Mesenchymal stem cell (in vitro differentiated cells and primary cell): ENCODE data around the gene DYNC1H1.

Source experiments
- DNase-seq: peaks from one replicate; pipeline ENCODE4 v3.0.0-alpha.2; 2013
- H2AFZ ChIP-seq: one replicate; pipeline ENCODE4 v1.6.1; 2013; ENCODE audit warnings: low read depth, mild to moderate bottlenecking, control low read depth, inconsistent platforms, low read length, moderate library complexity
- H2AK5ac ChIP-seq: 2 replicates; pipeline ENCODE4 v1.6.1; 2013; ENCODE audit warnings: low read length, moderate library complexity, mild to moderate bottlenecking, inconsistent platforms; ENCODE audit not compliant: severe bottlenecking
- H2BK120ac ChIP-seq: one replicate; pipeline ENCODE4 v1.6.1; 2013; ENCODE audit warnings: low read depth, mild to moderate bottlenecking, inconsistent platforms, low read length, moderate library complexity
- H2BK12ac ChIP-seq, 2 experiments: one replicate each; pipeline ENCODE4 v1.6.1; 2013; ENCODE audit warnings: inconsistent platforms in 2 of 2, low read length in 2 of 2, mild to moderate bottlenecking in 2 of 2, moderate library complexity in 2 of 2, control low read depth in 1 of 2
- H2BK15ac ChIP-seq: one replicate; pipeline ENCODE4 v1.6.1; 2013; ENCODE audit warnings: mild to moderate bottlenecking, low read depth, inconsistent platforms; ENCODE audit not compliant: poor library complexity, severe bottlenecking
- H2BK5ac ChIP-seq: 2 replicates; pipeline ENCODE4 v1.6.1; 2013; ENCODE audit warnings: low read depth, mild to moderate bottlenecking, low read length, control low read depth, inconsistent platforms; ENCODE audit not compliant: poor library complexity, severe bottlenecking
- H3K14ac ChIP-seq, 2 experiments: one replicate each; pipeline ENCODE4 v1.6.1; 2013; ENCODE audit warnings: inconsistent platforms in 2 of 2, low read length in 2 of 2, control low read depth in 1 of 2, mild to moderate bottlenecking in 1 of 2, moderate library complexity in 1 of 2
- H3K18ac ChIP-seq, 2 experiments: one replicate each; pipeline ENCODE4 v1.6.1; 2013; ENCODE audit warnings: inconsistent platforms in 2 of 2, low read length in 2 of 2, control low read depth in 1 of 2, low read depth in 1 of 2, mild to moderate bottlenecking in 1 of 2
- H3K23ac ChIP-seq, 2 experiments: one replicate each; pipeline ENCODE4 v1.6.1; 2013; ENCODE audit warnings: inconsistent platforms in 2 of 2, low read length in 2 of 2, mild to moderate bottlenecking in 2 of 2, moderate library complexity in 2 of 2, control low read depth in 1 of 2
- H3K27ac ChIP-seq: 2 replicates; pipeline ENCODE4 v1.5.1; 2013; ENCODE audit warnings: mild to moderate bottlenecking, moderate library complexity, low read length, control low read depth, inconsistent platforms; ENCODE audit not compliant: poor library complexity, severe bottlenecking
- H3K27me3 ChIP-seq, 2 experiments: 2 replicates each; pipeline versions ENCODE4 v1.6.1 to v1.7.0; 2013; ENCODE audit warnings: low read length in 2 of 2, mild to moderate bottlenecking in 2 of 2, moderate library complexity in 2 of 2, control low read depth in 1 of 2, inconsistent platforms in 1 of 2; ENCODE audit not compliant: control insufficient read depth in 1 of 2, insufficient read depth in 1 of 2
- H3K36me3 ChIP-seq, 2 experiments: 2 replicates each; pipeline versions ENCODE4 v1.6.1 to v1.7.0; 2013; ENCODE audit warnings: low read length in 2 of 2, control low read depth in 1 of 2, inconsistent platforms in 1 of 2, low read depth in 1 of 2, mild to moderate bottlenecking in 1 of 2; ENCODE audit not compliant: insufficient read depth in 2 of 2, control insufficient read depth in 1 of 2
- H3K4ac ChIP-seq, 2 experiments: one replicate each; pipeline ENCODE4 v1.6.1; 2013; ENCODE audit warnings: inconsistent platforms in 2 of 2, low read length in 2 of 2, mild to moderate bottlenecking in 2 of 2, moderate library complexity in 2 of 2, control low read depth in 1 of 2, low read depth in 1 of 2
- H3K4me1 ChIP-seq: 2 replicates; pipeline ENCODE4 v1.6.1; 2013; ENCODE audit warnings: low read depth, low read length, control low read depth; ENCODE audit not compliant: control insufficient read depth, insufficient read depth
- H3K4me2 ChIP-seq: 2 replicates; pipeline ENCODE4 v1.6.1; 2013; ENCODE audit warnings: low read length, mild to moderate bottlenecking, inconsistent platforms; ENCODE audit not compliant: poor library complexity, severe bottlenecking
- H3K4me3 ChIP-seq, 2 experiments: 2 replicates each; pipeline versions ENCODE4 v1.5.1 to v1.7.0; 2013; ENCODE audit warnings: low read length in 2 of 2, mild to moderate bottlenecking in 2 of 2, control low read depth in 1 of 2, low read depth in 1 of 2; ENCODE audit not compliant: insufficient read depth in 1 of 2
- H3K79me1 ChIP-seq: replicated peaks from 2 replicates; pipeline ENCODE4 v1.6.1; 2013; ENCODE audit warnings: mild to moderate bottlenecking, control low read depth, low read length, inconsistent platforms; ENCODE audit not compliant: poor library complexity, severe bottlenecking
- H3K9ac ChIP-seq: 2 replicates; pipeline ENCODE4 v1.7.0; 2013; ENCODE audit warnings: mild to moderate bottlenecking, low read length, moderate library complexity
- H3K9me3 ChIP-seq: 2 replicates; pipeline ENCODE4 v1.7.0; 2013; ENCODE audit warnings: mild to moderate bottlenecking, low read length; ENCODE audit not compliant: control insufficient read depth
- H4K8ac ChIP-seq: one replicate; pipeline ENCODE4 v1.6.1; 2013; ENCODE audit warnings: inconsistent platforms, mild to moderate bottlenecking, low read length, moderate library complexity
- H4K91ac ChIP-seq: one replicate; pipeline ENCODE4 v1.6.1; 2013; ENCODE audit warnings: mild to moderate bottlenecking, low read length, inconsistent platforms
- WGBS: methylation state at CpG from one replicate; pipeline ENCODE4 v1.1.7; 2013; ENCODE audit warnings: mixed read lengths; 5-methylcytosine and 5-hydroxymethylcytosine counted together

Gene DYNC1H1

DNA sequence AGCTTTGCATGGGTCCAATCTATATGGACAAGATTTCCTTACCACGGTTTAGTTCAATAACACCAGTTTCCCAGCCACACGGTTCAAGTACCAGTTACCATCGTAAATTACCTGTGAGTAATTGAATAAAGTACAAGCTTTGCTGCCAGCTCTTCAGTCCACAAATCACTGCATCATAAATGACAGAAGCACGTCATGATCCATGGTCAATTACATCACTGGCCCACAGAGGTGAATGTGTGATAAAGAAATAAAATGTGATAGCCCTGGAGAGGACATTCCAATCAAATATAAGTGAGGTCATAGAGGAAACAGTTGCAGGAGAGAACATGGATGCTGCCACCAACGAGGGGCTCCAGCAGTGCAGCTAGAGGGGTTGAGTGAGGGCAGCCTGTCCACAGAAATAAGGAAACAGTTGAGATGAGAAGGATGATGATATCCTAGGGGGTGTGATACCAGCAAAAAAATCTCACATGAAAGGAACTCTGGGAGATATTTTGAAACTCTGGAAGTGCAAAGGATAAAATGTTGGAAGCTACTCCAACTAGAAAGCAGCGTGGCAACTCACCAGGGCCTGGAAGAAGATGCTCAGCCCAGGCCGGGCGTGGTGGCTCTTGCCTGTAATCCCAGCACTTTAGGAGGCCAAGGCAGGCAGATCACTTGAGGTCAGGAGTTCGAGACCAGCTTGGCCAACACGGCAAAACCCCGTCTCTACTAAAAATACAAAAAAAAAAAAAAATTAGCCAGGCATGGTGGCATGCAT lies 5.8 kb upstream of the DYNC1H1 start:
- 87% methylated on average over 8 of the region's 11 CpGs for WGBS
- DNase-seq, result no peak

DNA sequence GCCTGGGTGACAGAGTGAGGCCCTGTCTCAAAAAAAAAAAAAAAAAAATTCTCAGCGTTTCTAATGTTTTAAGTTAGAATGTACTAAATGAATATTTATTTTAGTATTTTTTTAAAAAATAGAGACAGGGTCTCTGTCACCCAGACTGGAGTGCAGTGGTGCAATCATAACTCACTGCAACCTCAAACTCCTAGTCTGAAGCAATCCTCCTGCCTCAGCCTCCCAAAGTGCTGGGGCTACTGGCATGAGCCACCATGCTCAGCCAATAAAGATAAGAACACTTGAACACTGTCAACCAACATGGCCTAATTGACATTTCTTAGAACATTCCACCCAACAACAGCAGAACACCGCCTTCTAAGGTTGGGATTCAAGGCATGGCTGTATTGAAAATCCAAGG lies 5.1 kb upstream of the DYNC1H1 start:
- peak; percentile 63 for DNase-seq
- no CpG with 5 or more reads among the region's 2 CpGs for WGBS
- H3K79me1 ChIP-seq, result peaks cover 9% of the 10 kb centered on the region

More for the DNA sequence above, 5.8 kb upstream of the DYNC1H1 start:
- Histone ChIP-seq H2BK120ac (no peak overlapping the region), H3K27ac (no peak overlapping the region), H4K91ac (no peak overlapping the region), H3K27me3 (no peaks in the 10 kb centered on the region), H3K18ac (no peak overlapping the region), H3K9me3 (no peaks in the 10 kb centered on the region), H3K4me1 (peaks cover 12% of the 10 kb centered on the region), H3K14ac (no peak overlapping the region), H2AFZ (no peak overlapping the region), H3K4me3 (no peak overlapping the region), H3K4me2 (no peak overlapping the region), H3K9ac (peak overlapping the region; percentile 32), H2AK5ac (no peak overlapping the region), H2BK15ac (no peak overlapping the region), H3K23ac (no peak overlapping the region), H3K79me1 (peaks cover 6% of the 10 kb centered on the region), H2BK12ac (no peak overlapping the region), H2BK5ac (no peak overlapping the region), H3K4ac (no peak overlapping the region), H4K8ac (no peak overlapping the region), H3K36me3 (peaks cover 0 to 2% of the 10 kb centered on the region in 2 experiments)

DNA sequence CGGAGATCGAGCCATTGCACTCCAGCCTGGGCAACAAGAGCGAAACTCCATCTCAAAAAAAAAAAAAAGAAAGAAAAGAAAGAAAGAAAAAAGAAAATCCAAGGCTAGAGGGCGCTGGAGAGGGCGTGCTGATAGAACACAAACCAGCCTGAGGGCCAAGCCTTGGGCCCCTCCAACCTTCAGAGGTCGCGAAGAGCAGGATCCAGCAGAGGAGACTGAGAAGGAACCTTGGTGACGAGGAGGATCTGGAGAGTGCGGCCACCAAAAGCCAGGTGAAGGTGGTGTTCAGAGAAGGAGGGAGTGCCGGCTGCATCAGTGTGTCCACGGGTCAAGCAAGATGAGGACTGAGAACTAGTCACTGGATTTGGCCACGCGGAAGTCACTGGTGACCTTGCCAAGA lies 4.1 kb upstream of the DYNC1H1 start:
- Histone ChIP-seq H3K23ac (no peak overlapping the region), H2BK12ac (peak overlapping the region in 1 of 2 experiments; percentile 17), H4K91ac (no peak overlapping the region), H3K9ac (peak overlapping the region; percentile 14), H3K4me2 (no peak overlapping the region), H3K79me1 (peaks cover 9% of the 10 kb centered on the region), H3K36me3 (peaks cover 0 to 2% of the 10 kb centered on the region in 2 experiments), H2BK120ac (no peak overlapping the region), H3K18ac (no peak overlapping the region), H3K4ac (no peak overlapping the region), H2BK15ac (no peak overlapping the region), H3K27me3 (no peaks in the 10 kb centered on the region), H3K9me3 (no peaks in the 10 kb centered on the region), H2AK5ac (no peak overlapping the region), H4K8ac (no peak overlapping the region), H3K14ac (no peak overlapping the region), H3K4me3 (no peak overlapping the region), H2AFZ (no peak overlapping the region), H3K4me1 (peaks cover 17% of the 10 kb centered on the region), H2BK5ac (no peak overlapping the region), H3K27ac (no peak overlapping the region)
- peak; percentile 47 for DNase-seq
- 65% methylated on average over 12 of the region's 13 CpGs for WGBS

More for the DNA sequence above, 5.1 kb upstream of the DYNC1H1 start:
- no peak overlapping the region for H2BK120ac ChIP-seq
- no peak overlapping the region for H3K14ac ChIP-seq
- no peaks in the 10 kb centered on the region for H3K27me3 ChIP-seq
- peaks cover 0 to 2% of the 10 kb centered on the region in 2 experiments for H3K36me3 ChIP-seq
- no peak overlapping the region for H4K91ac ChIP-seq
- no peak overlapping the region for H3K18ac ChIP-seq
- no peak overlapping the region for H3K4me2 ChIP-seq
- H3K23ac ChIP-seq, result no peak overlapping the region
- H3K9ac ChIP-seq, result no peak overlapping the region
- H3K9me3 ChIP-seq, result no peaks in the 10 kb centered on the region
- H3K27ac ChIP-seq, result no peak overlapping the region
- H4K8ac ChIP-seq, result no peak overlapping the region
- H3K4ac ChIP-seq, result no peak overlapping the region
- no peak overlapping the region for H2BK15ac ChIP-seq
- H3K4me1 ChIP-seq, result peaks cover 17% of the 10 kb centered on the region
- no peak overlapping the region for H2AFZ ChIP-seq
- H2BK12ac ChIP-seq, result no peak overlapping the region
- H3K4me3 ChIP-seq, result no peak overlapping the region
- H2BK5ac ChIP-seq, result no peak overlapping the region
- H2AK5ac ChIP-seq, result no peak overlapping the region

DNA sequence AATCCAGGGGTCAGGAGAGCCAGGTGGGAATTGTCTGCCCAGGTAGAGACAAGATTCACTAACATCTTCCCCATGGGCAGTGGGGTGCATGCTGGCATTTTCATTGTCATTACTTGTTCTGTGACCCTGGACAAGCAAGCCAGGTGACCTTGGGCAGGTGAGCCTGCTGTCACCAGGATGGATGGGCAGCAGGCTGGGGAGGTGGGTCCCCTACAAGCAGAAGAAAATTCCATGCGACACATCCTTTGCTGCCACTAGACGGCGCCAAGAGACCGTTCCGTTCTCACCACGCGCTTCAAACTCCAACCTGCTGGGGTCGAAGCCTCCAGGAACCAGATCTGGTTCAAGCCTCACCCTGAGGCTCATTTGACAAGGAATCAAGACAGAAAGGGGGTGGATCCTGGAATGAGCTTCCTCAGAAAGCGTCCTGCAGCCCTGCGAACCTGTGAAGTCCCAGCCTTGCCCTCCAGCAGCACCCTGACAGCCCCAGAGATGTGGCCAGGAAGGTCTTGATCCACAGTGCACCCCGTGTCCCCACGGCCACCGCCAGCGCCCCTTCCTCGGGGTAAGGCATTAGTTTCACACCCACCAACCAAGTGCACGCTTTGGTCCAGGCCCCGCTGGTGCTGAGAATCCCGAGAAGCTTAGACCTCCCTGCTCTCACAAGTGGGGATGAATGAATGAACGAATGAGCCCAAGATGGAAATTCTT lies 3.2 kb upstream of the DYNC1H1 start:
- peaks cover 17% of the 10 kb centered on the region for H3K4me1 ChIP-seq
- H3K4me3 ChIP-seq, result no peak overlapping the region
- no peak overlapping the region for H3K4me2 ChIP-seq
- no peak overlapping the region for H3K27ac ChIP-seq
- DNase-seq, result peak; percentile 80
- peaks cover 0 to 1% of the 10 kb centered on the region in 2 experiments for H3K36me3 ChIP-seq
- no peak overlapping the region for H2AFZ ChIP-seq
- peak overlapping the region in 1 of 2 experiments; percentile 37 for H3K18ac ChIP-seq
- no peak overlapping the region for H3K14ac ChIP-seq
- no peak overlapping the region for H3K23ac ChIP-seq
- no peak overlapping the region for H2AK5ac ChIP-seq
- no peak overlapping the region for H3K9ac ChIP-seq
- peaks cover 9% of the 10 kb centered on the region for H3K79me1 ChIP-seq
- no peak overlapping the region for H2BK120ac ChIP-seq
- peak overlapping the region; percentile 18 for H4K91ac ChIP-seq
- peak overlapping the region in 1 of 2 experiments; percentile 4 for H3K4ac ChIP-seq
- H2BK15ac ChIP-seq, result no peak overlapping the region
- H4K8ac ChIP-seq, result no peak overlapping the region
- no peaks in the 10 kb centered on the region for H3K9me3 ChIP-seq
- 27% methylated on average over 15 of the region's 19 CpGs for WGBS
- peak overlapping the region; percentile 7 to 32 for H2BK12ac ChIP-seq
- no peaks in the 10 kb centered on the region for H3K27me3 ChIP-seq
- H2BK5ac ChIP-seq, result no peak overlapping the region
